Bronchial epithelial cell (primary cell): ENCODE results near the gene COPS4. TPM values are rescaled to one million over a fixed set of nuclear protein-coding genes. Genes with fewer than 3 reads are reported as not detected.
"Not testable (repeated sequence)": the region's sequence is repeated elsewhere in the genome, so short reads cannot be mapped to it uniquely, and the experiment has no call there.

Source experiments
- DNase-seq: peaks from one replicate; pipeline ENCODE4 v3.0.0-alpha.2; 2010; ENCODE audit warnings: low read depth
- FAIRE-seq: peaks from 2 replicates; lab custom pipeline; 2011; peaks lifted over from hg19 to GRCh38; lab: Jason Lieb, UNC
- H3K27me3 ChIP-seq: 2 replicates; pipeline ENCODE4 v1.5.1; 2011; ENCODE audit warnings: low read length; ENCODE audit not compliant: control insufficient read depth, insufficient read depth
- H3K36me3 ChIP-seq: 2 replicates; pipeline ENCODE4 v1.5.1; 2011; ENCODE audit warnings: low read length; ENCODE audit not compliant: control insufficient read depth, insufficient read depth
- H3K4me3 ChIP-seq: 2 replicates; pipeline ENCODE4 v1.5.1; 2011; ENCODE audit warnings: mild to moderate bottlenecking, low read depth, low read length, control low read depth
- CTCF ChIP-seq: IDR thresholded peaks from 2 replicates; pipeline ENCODE4 v1.5.1; 2011; ENCODE audit warnings: mild to moderate bottlenecking, moderate library complexity, low read length, control low read depth, inconsistent platforms; ENCODE audit not compliant: insufficient read depth, severe bottlenecking
- total RNA-seq: library from RNA; depleted of rRNA; stranded (reverse); fragments of >200 nt; gene quantifications from 2 replicates; pipeline ENCODE4 v1.2.1, GENCODE V29; 2014

Gene COPS4
- total RNA-seq, 1 donor from 2014 or later, result 41.6 TPM

GRCh38 chr4:83036991-83037665 is 2.1 kb downstream of the COPS4 start:
- FAIRE-seq (no peak), DNase-seq (peak; percentile 8)
- no peaks in the 10 kb centered on the region for H3K36me3 ChIP-seq
- H3K4me3 ChIP-seq, result no peak overlapping the region
- no peaks in the 10 kb centered on the region for H3K27me3 ChIP-seq
- no peak for TF ChIP-seq CTCF

- FAIRE-seq (no peak), DNase-seq (no peak)
- Histone ChIP-seq H3K27me3 (no peaks in the 10 kb centered on the region), H3K36me3 (no peaks in the 10 kb centered on the region), H3K4me3 (no peak overlapping the region)
- no peak for TF ChIP-seq CTCF
These were observed 5.3 kb downstream of the COPS4 start for GRCh38 chr4:83040269-83040668.

DNA sequence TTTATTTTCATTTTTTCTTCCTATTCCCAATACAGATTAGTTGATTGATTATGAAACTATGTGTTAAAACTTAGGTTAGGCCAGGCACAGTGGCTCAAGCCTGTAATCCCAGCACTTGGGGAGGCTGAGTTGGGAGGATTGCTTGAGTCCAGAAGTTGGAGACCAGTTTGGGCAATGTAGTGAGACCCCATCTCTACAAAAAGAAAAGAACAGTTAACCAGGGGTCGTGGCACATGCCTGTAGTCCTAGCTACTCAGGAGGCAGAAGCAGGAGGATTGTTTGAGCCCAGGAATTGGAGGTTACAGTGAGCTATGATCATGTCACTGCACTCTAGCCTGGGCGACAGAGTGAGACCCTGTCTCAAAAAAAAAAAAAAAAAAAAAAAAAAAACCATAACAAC is 8.2 kb downstream of the COPS4 start:
- FAIRE-seq, DNase-seq, H3K36me3 ChIP-seq, H3K4me3 ChIP-seq, H3K27me3 ChIP-seq: not testable (repeated sequence)

GRCh38 chr4:83043801-83044407 is 8.9 kb downstream of the COPS4 start:
- Histone ChIP-seq H3K36me3 (no peaks in the 10 kb centered on the region), H3K4me3 (no peak overlapping the region), H3K27me3 (no peaks in the 10 kb centered on the region)
- FAIRE-seq (no peak), DNase-seq (peak; percentile 17)
- TF ChIP-seq CTCF, result no peak

- DNase-seq (peak; percentile 10), FAIRE-seq (no peak)
- H3K27me3 ChIP-seq, result no peaks in the 10 kb centered on the region
- H3K36me3 ChIP-seq, result no peaks in the 10 kb centered on the region
- no peak overlapping the region for H3K4me3 ChIP-seq
- no peak for TF ChIP-seq CTCF
These were observed 11.9 kb downstream of the COPS4 start for GRCh38 chr4:83046693-83047473.

GRCh38 chr4:83048781-83049180 is 13.8 kb downstream of the COPS4 start:
- H3K4me3 ChIP-seq, FAIRE-seq, H3K27me3 ChIP-seq, H3K36me3 ChIP-seq, DNase-seq: not testable (repeated sequence)
